CD4-positive, alpha-beta T cell treated with Interleukin-1 beta for 1 hour (primary cell): Measurements from ENCODE around the gene ZNF280C.
"Not testable (repeated sequence)": the region's sequence is repeated elsewhere in the genome, so short reads cannot be mapped to it uniquely, and the experiment has no call there.

Source experiments
- DNase-seq, 2 donors: peaks; one replicate each; pipeline ENCODE4 v3.0.0-alpha.2; 2020 to 2022

Gene ZNF280C

GRCh38 chrX:130260316-130260715, 8.4 kb downstream of the ZNF280C start:
- DNase-seq = no peak

- no peak for DNase-seq
Observed at GRCh38 chrX:130253916-130254315, 14.8 kb downstream of the ZNF280C start.

DNA sequence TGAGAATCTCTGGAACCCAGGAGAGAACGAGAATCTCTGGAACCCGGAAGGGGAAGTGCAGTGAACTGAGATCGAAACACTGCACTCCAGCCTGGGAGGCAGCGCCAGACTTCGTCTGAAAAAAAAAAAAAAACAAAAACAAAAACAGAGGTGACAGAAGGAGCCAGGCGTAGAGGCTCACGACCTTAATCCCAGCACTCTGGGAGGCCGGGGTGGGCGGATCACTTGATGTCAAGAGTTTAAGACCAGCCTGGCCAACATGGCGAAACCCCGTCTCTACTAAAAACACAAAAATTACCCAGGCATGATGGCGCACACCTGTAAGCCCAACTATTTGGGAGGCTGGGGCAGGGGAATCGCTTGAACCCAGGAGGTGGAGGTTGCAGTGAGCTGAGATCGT, 17.0 kb downstream of the ZNF280C start:
- DNase-seq = no peak

- DNase-seq = no peak
Observed at GRCh38 chrX:130247996-130248395, 20.7 kb downstream of the ZNF280C start.

GRCh38 chrX:130246084-130246483, 22.6 kb downstream of the ZNF280C start:
- DNase-seq = no peak

DNA sequence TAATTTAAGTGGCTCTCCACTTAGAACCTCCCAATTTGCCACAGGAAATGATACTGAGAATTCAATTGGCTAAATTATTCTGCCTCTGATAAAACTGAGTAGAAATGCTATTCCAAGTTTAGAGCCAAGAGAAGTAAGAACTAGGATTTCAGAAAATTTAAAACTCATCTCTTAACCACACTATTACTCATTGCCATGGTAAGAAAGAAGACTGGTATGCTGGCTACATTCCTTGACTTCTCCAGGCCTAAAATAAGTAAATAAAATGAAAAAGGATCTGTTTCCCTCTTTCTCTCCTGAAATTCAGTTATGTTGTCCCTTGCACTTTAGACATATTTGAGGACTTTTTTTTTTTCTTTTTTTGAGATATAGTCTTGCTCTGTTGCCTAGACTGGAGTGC, 23.3 kb downstream of the ZNF280C start:
- no peak for DNase-seq

DNA sequence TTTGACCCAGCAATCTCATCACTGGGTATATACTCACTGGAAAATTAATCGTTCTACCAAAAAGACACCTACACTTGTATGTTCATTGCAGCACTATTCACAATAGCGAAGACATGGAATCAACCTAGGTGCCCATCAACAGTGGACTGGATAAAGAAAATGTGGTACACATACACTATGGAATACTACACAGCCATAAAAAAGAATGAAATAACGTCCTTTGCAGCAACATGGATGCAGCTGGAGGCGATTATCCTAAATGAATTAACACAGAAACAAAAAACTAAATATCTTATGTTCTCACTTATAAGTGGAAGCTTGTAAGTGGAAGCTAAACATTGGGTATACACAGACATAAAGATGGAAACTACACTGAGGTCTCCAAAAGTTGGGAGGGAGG, 37.5 kb downstream of the ZNF280C start:
- not testable (repeated sequence) for DNase-seq

DNA sequence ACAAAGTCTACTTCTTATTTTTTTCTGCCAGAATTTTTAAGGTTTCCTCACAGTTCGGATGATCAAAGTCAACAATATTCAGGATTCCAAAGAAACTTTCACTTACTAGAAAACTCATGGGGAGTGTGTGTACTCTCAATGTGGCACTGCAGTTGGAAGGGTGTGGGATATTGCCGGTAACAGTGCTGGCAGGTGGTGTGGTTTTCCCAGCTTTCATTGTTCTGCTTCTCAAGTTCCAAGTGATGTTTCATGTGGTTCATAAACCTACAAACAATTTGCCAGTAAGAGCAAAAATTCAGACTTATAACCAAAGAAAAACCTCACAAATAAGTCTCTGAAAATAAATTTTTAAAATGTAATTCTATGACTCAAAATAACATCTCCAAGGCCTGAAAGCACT, 39.8 kb downstream of the ZNF280C start:
- no peak for DNase-seq

DNA sequence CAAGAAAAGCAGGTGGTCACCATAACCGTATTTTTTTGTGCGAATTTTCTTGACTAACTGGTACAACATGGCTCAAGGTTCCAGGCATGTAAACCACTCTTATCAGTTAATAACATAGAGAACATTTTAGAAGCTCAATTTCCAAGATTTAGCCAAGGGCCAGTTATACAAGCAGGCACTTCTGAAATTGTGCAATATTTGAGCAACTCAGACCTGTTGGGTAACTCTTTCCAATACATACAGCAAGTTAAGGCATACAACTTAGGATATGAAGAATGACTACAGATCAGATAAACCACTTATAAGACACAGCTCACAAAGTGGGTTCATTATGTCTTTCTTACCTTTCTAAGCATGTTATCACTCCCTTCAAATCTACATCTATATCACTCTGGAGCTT, 43.9 kb downstream of the ZNF280C start:
- no peak for DNase-seq

DNA sequence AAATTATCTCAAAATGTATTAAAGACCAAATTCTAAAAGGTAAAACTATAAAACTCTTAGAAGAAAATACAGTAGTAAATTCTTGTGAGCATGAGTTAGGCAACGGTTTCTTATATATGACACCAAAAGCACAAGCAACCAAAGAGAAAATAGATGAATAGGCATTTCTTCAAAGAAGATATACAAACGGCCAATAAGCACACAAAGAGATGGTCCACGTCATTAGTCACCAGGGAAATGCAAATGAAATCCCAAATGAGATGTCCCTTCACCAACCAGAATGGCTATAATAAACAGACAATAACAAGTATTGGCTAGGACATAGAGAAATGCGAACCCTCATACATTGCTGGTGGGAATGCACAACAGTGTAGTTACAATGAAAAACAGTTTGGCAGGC, 52.4 kb downstream of the ZNF280C start:
- DNase-seq = peak in 1 of 2 donors; percentile 7

- no peak for DNase-seq
Observed at GRCh38 chrX:130213376-130213775, 55.3 kb downstream of the ZNF280C start.

GRCh38 chrX:130212371-130212770, 56.3 kb downstream of the ZNF280C start:
- no peak for DNase-seq

- DNase-seq = no peak
Observed at GRCh38 chrX:130211415-130212186, 57.1 kb downstream of the ZNF280C start.

DNA sequence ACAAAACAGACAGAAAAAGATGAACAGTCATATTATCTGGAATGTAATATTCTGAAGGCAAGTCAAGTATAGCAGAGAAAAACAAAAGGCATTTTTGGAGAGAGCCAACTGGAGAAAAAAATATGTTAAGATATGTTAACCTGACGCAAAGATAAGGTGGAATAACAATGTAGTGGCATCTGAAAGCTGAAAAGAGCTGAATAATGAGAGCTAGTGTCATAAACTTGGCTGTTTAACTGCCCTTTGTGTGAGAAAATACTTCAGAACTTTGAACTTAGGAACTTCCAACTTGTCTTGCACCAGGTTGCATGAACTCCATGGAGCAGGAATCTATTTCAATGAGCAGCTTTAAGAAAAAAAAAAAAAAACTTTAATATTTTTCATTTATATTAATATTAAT, 64.1 kb downstream of the ZNF280C start:
- no peak for DNase-seq

DNA sequence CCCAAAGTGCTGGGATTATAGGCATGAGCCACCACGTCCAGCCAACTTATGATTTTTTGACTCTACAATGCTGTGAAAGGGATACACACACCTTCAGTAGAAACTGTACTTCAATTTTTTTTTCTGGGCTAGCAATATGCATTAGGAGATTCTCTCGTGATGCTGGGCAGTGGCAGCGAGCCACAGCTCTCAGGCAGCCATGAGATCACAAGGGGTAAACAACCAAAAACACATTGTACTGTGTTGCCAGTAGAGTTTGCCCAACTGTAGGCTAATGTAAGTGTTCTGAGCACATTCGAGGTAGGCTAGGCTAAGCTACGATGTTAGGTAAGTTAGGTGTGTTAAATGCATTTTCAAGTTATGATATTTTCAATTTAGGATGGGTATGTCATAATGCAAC, 71.2 kb downstream of the ZNF280C start:
- DNase-seq = no peak

GRCh38 chrX:130196466-130196865, 72.2 kb downstream of the ZNF280C start:
- no peak for DNase-seq

- no peak for DNase-seq
Observed at GRCh38 chrX:130190801-130191200, 77.9 kb downstream of the ZNF280C start.

DNA sequence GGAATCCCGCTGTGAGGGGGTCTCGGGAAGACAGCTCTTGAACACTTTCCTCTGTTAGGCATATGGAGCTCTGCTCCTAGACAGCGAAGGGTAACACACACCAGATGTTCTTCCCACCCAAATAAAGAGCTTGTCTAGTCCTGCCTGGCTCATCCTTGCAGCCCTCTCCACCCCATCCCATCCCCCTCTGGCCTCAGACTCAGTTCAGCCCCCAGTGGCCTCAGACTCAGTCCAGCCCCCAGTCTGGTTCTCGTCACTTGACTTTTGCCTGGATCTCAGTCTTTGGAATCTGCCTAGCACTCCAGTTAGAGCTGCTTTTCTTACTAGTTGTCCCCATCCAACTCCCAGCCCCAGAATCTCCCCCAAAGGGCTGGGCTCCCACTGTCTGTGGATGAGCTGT, 82.0 kb downstream of the ZNF280C start:
- no peak for DNase-seq

GRCh38 chrX:130184857-130185256, 83.8 kb downstream of the ZNF280C start:
- no peak for DNase-seq

GRCh38 chrX:130184168-130184567, 84.5 kb downstream of the ZNF280C start:
- DNase-seq = no peak

DNA sequence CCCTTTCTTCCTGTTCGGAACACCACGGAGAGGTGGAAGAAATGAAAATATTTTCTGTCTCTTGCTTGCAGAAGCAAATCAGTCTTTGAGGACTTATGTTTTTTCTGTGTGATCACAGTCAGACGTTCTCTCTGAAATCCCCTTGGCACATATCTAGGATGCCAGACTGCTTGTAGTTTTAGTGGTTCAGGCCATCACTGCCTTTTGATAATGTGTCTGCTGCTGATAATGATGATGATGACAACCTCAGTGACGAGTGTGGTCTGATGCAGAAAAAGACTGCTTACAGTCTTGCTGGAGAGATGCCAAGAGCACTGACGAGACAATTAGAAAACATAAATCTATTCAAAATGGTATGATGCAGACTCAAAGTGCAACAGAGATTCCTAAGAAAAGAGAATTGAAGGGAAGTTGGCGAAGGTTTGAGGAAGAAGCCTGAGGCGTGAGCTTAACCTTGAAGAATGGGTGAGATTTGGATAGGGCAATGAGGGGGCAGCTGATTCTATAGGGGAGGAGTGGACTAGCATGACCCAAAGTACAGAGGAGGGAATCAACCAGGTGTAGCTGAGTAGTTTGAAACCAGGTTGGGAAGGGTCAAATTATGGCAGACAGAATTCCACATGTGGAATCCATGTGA, 89.0 kb downstream of the ZNF280C start:
- DNase-seq = no peak

- no peak for DNase-seq
Observed at GRCh38 chrX:130179170-130179569, 89.5 kb downstream of the ZNF280C start.

GRCh38 chrX:130176942-130177341, 91.8 kb downstream of the ZNF280C start:
- no peak for DNase-seq

- no peak for DNase-seq
Observed at GRCh38 chrX:130176354-130176776, 92.3 kb downstream of the ZNF280C start.

GRCh38 chrX:130174937-130175336, 93.8 kb downstream of the ZNF280C start:
- DNase-seq = no peak
